Spleen (tissue), 13 donors: ENCODE data around the gene APCDD1L. TPM values are rescaled to one million over a fixed set of nuclear protein-coding genes. Genes with fewer than 3 reads are reported as not detected.

Experiments
- DNase-seq: peaks from one replicate; pipeline ENCODE4 v3.0.0-alpha.2; 2020
- H3K27ac ChIP-seq, 8 donors: fragments of 200-600 bp; sonication (generic) in 7 of 8; 1 replicate in 4 of 8; 2 replicates in 4 of 8; pipeline versions ENCODE4 v1.5.0 to v1.8.0; 2016 to 2021; ENCODE audit warnings: inconsistent platforms in 4 of 8, mild to moderate bottlenecking in 4 of 8, moderate library complexity in 1 of 8
- H3K27me3 ChIP-seq, 7 donors: fragments of 200-600 bp; sonication (generic) in 6 of 7; replicated peaks in 1 of 7; 1 replicate in 4 of 7; 2 replicates in 3 of 7; pipeline versions ENCODE4 v1.5.0 to v1.8.0; 2016 to 2021; ENCODE audit warnings: inconsistent platforms in 3 of 7, mild to moderate bottlenecking in 1 of 7
- H3K36me3 ChIP-seq, 6 donors: fragments of 200-600 bp; sonication (generic) in 5 of 6; 1 replicate in 4 of 6; 2 replicates in 2 of 6; pipeline versions ENCODE4 v1.5.0 to v1.8.0; 2016 to 2021; ENCODE audit warnings: inconsistent platforms in 2 of 6
- H3K4me1 ChIP-seq, 6 donors: fragments of 200-600 bp; sonication (generic) in 5 of 6; 1 replicate in 3 of 6; 2 replicates in 3 of 6; pipeline versions ENCODE4 v1.5.0 to v1.8.0; 2016 to 2021; ENCODE audit warnings: inconsistent platforms in 3 of 6
- H3K4me3 ChIP-seq, 8 donors: fragments of 200-600 bp; sonication (generic) in 7 of 8; 1 replicate in 4 of 8; 2 replicates in 4 of 8; pipeline versions ENCODE4 v1.5.0 to v1.8.0; 2016 to 2021; ENCODE audit warnings: inconsistent platforms in 4 of 8, mild to moderate bottlenecking in 4 of 8, moderate library complexity in 2 of 8
- H3K9me3 ChIP-seq, 8 donors: fragments of 200-600 bp; sonication (generic) in 7 of 8; 1 replicate in 4 of 8; 2 replicates in 4 of 8; pipeline versions ENCODE4 v1.5.0 to v1.8.0; 2016 to 2021; ENCODE audit warnings: inconsistent platforms in 4 of 8
- POLR2A ChIP-seq, 3 donors: fragments of 450-650 bp; IDR thresholded peaks; one replicate each; pipeline ENCODE4 v1.5.1; 2017; ENCODE audit warnings: antibody characterized with exemption in 3 of 3, mild to moderate bottlenecking in 1 of 3
- POLR2AphosphoS5 ChIP-seq, 3 donors: sonication (generic); formaldehyde crosslinking; IDR thresholded peaks; one replicate each; pipeline ENCODE4 v1.5.1; 2017; ENCODE audit warnings: antibody characterized with exemption in 3 of 3
- WGBS, 5 donors: extraction: QIAGEN DNeasy Blood & Tissue Kit in 3 of 5; methylation state at CpG; one replicate each; pipeline versions ENCODE4 v1.1.5 to v1.1.7; 2013 to 2018; 5-methylcytosine and 5-hydroxymethylcytosine counted together
- intact Hi-C: fragments of 100-400 bp; cut with DNase I; formaldehyde crosslinking; loops from one replicate; pipeline ENCODE4 v1.15.0; 2023; ENCODE audit warnings: low total_unique reads
- long read RNA-seq, 2 donors: transcript quantifications; one replicate each; lab custom pipeline, GENCODE V29; 2026
- polyA plus RNA-seq, 3 donors: library from polyadenylated mRNA; stranded (reverse); fragments of 200-250 nt; gene quantifications; one replicate each; pipeline ENCODE4 v1.2.1, GENCODE V29; 2013
- total RNA-seq, 7 donors: library from RNA; depleted of rRNA in 3 of 7; stranded (reverse); fragments of >200 nt in 3 of 7; fragmentation: NEBNext Ultra II Directional in 4 of 7; extraction: Animal tissue kit (Norgen Biotek cat#: 25700) in 4 of 7; gene quantifications; one replicate each; pipeline versions ENCODE4 v1.1.0 to v1.2.1, GENCODE V29; 2016 to 2021
- TF ChIP-seq, protein P1 (sequence below), 11 experiments: fragments of 200-600 bp in 7 of 11; fragments of 450-650 bp in 4 of 11; sonication (generic) in 4 of 11; IDR thresholded peaks in 8 of 11; conservative IDR thresholded peaks in 3 of 11; 1 replicate in 7 of 11; 2 replicates in 4 of 11; pipeline versions ENCODE4 v1.4.0 to v1.8.0; 2016 to 2021; ENCODE audit warnings: antibody characterized with exemption in 11 of 11, inconsistent platforms in 4 of 11, mild to moderate bottlenecking in 1 of 11
- donor health status: healthy with polysubstance abuse.
- donor health status: DM: no; HTN: no; CAD: no; lungs with moderate emphysema.
- donor health status: DM: no; HTN: no; CAD: no.
- donor health status: Bipolar disorder and iron deficiency.
- donor health status: healthy.
- donor health status: DM: no; HTN: no; CAD: no.
- donor health status: DM: yes; HTN: yes; CAD: no.

APCDD1L gene
- total RNA-seq, result under 1 TPM in 1 of 7 donors, not detected in 6; 0.50 TPM
- polyA plus RNA-seq, result under 1 TPM in 1 of 3 donors, not detected in 2; 0.03 TPM
- long read RNA-seq, donor 1, result 0 reads
- long read RNA-seq, donor 2, result 0 reads

DNA sequence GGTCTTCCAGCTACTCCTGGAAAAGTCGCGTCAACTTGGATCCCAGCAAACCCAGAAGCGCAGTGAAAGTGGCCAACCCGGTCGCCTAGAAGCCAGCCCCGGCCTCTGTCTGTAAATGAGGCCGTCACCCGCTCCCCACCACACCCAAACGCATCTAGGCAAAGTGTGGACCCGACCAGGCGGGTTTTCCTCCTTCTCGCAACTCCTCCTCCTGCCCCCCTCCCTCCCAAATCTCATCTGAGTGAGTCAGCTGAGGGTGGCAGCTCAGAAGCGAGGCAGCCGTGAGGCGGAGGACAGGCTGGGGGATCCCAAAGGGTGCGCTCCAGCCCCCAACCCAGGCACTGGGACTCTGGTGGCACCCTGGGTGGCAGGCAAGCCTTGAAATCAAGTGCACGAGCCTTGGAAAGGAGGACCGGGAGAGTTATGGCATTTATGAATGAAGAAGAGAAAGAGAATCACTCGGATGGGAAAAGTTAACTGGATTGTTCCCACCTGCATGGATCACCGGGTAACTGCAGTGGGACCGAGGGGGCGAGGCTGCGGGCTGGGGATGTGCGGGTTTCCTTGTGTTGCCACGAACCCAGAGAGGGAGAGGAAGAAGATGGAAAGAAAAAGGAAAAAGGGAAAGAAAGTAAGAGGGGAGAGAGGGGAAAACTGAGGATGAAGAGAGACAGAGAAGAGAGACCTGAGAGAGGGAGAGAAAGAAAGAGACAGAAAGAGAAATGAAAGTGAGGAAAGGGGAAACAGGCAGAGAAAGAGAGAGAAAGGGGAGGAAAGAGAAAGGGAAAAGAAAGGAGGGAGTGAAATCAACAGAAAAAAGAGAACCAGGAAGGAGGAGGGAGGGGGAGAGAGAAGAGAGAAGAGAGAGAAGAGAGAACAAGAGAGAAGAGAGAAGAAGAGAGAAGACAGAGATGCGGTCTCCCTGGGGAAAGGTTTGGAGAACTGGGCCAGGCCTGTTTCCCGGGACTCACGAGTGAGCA lies at the start of gene APCDD1L:
Gene APCDD1L (minus strand): TSS at position 167 of the 980 bp plus-strand sequence. CDS start 692 bp downstream, outside the sequence.
- 20 to 33% (median 23%) methylated on average over 21 to 28 of the region's 28 CpGs for WGBS, 5 donors
- no peak for DNase-seq
- no peak within 1 kb of the TSS for H3K27ac ChIP-seq
- no peak for TF ChIP-seq POLR2A (IDR thresholded peaks at IDR 0.05)
- no peak for TF ChIP-seq POLR2AphosphoS5 (IDR thresholded peaks at IDR 0.05)
- TF ChIP-seq, protein P1, sequence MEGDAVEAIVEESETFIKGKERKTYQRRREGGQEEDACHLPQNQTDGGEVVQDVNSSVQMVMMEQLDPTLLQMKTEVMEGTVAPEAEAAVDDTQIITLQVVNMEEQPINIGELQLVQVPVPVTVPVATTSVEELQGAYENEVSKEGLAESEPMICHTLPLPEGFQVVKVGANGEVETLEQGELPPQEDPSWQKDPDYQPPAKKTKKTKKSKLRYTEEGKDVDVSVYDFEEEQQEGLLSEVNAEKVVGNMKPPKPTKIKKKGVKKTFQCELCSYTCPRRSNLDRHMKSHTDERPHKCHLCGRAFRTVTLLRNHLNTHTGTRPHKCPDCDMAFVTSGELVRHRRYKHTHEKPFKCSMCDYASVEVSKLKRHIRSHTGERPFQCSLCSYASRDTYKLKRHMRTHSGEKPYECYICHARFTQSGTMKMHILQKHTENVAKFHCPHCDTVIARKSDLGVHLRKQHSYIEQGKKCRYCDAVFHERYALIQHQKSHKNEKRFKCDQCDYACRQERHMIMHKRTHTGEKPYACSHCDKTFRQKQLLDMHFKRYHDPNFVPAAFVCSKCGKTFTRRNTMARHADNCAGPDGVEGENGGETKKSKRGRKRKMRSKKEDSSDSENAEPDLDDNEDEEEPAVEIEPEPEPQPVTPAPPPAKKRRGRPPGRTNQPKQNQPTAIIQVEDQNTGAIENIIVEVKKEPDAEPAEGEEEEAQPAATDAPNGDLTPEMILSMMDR (IDR thresholded peaks at IDR 0.05 in 8 of 11, conservative IDR thresholded peaks at IDR 0.05 in 3 of 11), result no peak
- H3K36me3 ChIP-seq, result no peaks in the 10 kb centered on the region
- H3K4me3 ChIP-seq, result no peak within 1 kb of the TSS
- no peaks in the 10 kb centered on the region for H3K9me3 ChIP-seq
- intact Hi-C loops, result no loop called here
- peaks cover 0 to 55% (median 27%) of the 10 kb centered on the region in 7 donors for H3K27me3 ChIP-seq
- H3K4me1 ChIP-seq, result peaks cover 0 to 9% (median 0%) of the 10 kb centered on the region in 6 donors

DNA sequence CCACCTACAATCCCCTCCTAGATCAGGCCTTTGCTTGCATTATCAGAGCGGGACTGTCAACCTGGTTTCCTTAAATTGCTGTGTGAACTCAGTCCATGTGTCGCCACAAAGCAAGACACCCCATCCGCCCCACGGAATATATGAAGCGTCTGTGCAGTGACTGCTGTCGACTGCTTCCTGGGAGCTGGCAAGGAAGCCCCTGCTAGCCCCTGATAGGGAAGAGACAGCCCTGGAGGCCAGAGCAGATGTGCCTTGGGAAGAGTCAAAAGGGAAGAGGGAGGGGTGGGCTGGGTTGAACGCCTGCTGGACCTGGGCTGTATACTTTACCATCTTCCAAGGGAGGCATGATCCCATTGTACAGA lies 44.1 kb upstream of the APCDD1L start:
- intact Hi-C loops, result no loop called here
- Histone ChIP-seq H3K4me1 (no peaks in the 10 kb centered on the region), H3K36me3 (no peaks in the 10 kb centered on the region), H3K27me3 (peaks cover 0 to 15% (median 0%) of the 10 kb centered on the region in 7 donors), H3K27ac (no peak overlapping the region), H3K9me3 (peaks cover 0 to 9% (median 2%) of the 10 kb centered on the region in 8 donors), H3K4me3 (no peak overlapping the region)
- WGBS, 5 donors, result 91 to 96% (median 94%) methylated on average over 5 to 7 of the region's 7 CpGs
- no peak for TF ChIP-seq POLR2A (IDR thresholded peaks at IDR 0.05)
- no peak for DNase-seq

DNA sequence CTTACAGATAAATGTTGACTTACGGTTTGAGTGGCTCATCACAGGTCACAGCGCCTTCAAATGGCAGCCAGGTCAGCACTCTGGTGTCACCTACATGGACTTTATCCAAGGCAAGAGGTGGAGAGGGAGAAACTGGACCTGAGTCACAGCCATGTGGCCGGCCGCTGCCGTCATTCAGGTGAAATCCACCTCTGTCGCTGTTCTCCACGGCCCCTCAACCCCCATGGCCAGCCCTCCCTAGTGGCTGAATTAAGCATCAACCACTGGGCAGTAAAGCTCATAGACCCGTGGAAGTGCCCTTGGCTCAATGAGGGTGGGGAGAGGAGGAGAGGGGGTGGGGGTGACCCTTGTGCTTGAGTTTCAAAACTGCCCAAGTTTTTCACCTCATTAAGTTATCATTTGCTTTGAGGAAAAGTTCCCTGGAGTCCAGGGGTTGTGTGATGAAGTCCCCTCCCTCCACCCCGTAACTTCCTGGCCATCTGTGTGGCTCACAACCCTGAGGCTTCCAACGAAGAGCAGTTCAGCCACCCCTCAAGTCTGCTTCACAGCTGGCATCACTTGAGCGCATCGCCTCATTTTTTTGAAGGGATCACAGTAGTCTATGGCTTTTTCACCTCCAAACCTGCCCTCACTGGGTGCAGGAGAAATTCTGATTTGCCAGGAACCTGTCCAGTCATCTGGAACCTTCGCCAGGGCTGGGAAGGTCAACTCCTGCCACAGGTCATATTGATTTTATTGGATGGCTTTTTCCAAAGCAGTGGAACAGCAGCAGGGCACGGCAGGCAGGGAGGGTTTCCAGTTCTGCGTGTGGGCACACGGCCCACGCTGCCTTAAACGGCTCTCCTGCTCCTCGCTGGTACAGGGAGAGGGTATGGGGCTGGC lies 43.5 kb upstream of the APCDD1L start:
- peaks cover 0 to 3% (median 0%) of the 10 kb centered on the region in 8 donors for H3K9me3 ChIP-seq
- WGBS, 5 donors, result 71 to 84% (median 81%) methylated on average over 17 to 19 of the region's 19 CpGs
- no peak for DNase-seq
- intact Hi-C loops, result no loop called here
- no peaks in the 10 kb centered on the region for H3K4me1 ChIP-seq
- TF ChIP-seq, protein P1 (IDR thresholded peaks at IDR 0.05 in 8 of 11, conservative IDR thresholded peaks at IDR 0.05 in 3 of 11), result no peak
- TF ChIP-seq POLR2A (IDR thresholded peaks at IDR 0.05) (no peak), POLR2AphosphoS5 (IDR thresholded peaks at IDR 0.05) (no peak)
- no peak overlapping the region for H3K27ac ChIP-seq
- H3K27me3 ChIP-seq, result peaks cover 0 to 15% (median 0%) of the 10 kb centered on the region in 7 donors
- H3K36me3 ChIP-seq, result no peaks in the 10 kb centered on the region
- H3K4me3 ChIP-seq, result no peak overlapping the region

DNA sequence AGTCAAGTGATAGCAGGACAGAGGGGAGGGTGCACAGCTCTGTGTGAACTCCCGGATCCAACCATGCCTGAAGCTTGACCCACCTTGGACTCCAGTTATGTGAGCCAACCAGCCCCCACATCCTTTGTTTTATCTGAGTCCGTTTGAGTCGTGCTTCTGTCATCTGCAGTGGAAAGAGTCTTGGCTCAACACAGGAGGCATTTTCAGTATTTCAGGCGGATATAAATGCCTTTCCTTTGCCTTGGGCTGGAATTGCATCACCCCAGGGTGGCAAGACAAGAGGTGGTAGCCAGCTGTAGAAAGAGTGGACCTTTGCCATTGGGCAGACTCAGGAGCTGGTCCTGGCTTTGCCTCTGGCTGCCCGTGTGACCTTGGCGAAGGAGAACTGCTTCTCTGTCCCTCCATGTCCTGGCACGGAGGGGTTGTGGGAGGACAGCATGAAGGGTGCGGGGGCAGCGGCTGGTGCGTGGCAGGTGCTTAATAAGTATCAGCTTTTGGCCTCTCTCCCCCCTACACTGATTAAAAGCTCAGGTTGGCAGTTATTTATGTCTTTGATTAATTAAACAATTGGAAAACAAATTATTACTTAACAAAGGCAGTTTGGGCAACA lies 42.6 kb upstream of the APCDD1L start:
- H3K27me3 ChIP-seq, result peaks cover 0 to 15% (median 0%) of the 10 kb centered on the region in 7 donors
- 80 to 85% (median 84%) methylated on average over 10 of the region's 10 CpGs for WGBS, 5 donors
- TF ChIP-seq POLR2AphosphoS5 (IDR thresholded peaks at IDR 0.05) (no peak), POLR2A (IDR thresholded peaks at IDR 0.05) (no peak)
- TF ChIP-seq, protein P1 (IDR thresholded peaks at IDR 0.05 in 8 of 11, conservative IDR thresholded peaks at IDR 0.05 in 3 of 11), result no peak
- no peaks in the 10 kb centered on the region for H3K4me1 ChIP-seq
- no peak overlapping the region for H3K4me3 ChIP-seq
- no peaks in the 10 kb centered on the region for H3K36me3 ChIP-seq
- no peak overlapping the region for H3K27ac ChIP-seq
- H3K9me3 ChIP-seq, result no peaks in the 10 kb centered on the region
- DNase-seq, result no peak
- intact Hi-C loops, result no loop called here
